Kidney (tissue), 14 donors: Measurements from ENCODE around the gene TOX3. TPM values are rescaled to one million over a fixed set of nuclear protein-coding genes. Genes with fewer than 3 reads are reported as not detected.

Source experiments
- DNase-seq, 5 donors: peaks; one replicate each; pipeline ENCODE4 v3.0.0-alpha.2; 2013 to 2020
- FAIRE-seq: peaks from 2 replicates; lab custom pipeline; 2012; peaks lifted over from hg19 to GRCh38; lab: Jason Lieb, UNC
- H3K27ac ChIP-seq, 2 donors: one replicate each; pipeline ENCODE4 v1.7.0; 2013; ENCODE audit warnings: low read depth in 2 of 2, low read length in 2 of 2, inconsistent platforms in 1 of 2
- H3K27me3 ChIP-seq: one replicate; pipeline ENCODE4 v1.7.1; 2013; ENCODE audit warnings: low read length, inconsistent platforms; ENCODE audit not compliant: control insufficient read depth, insufficient read depth
- H3K36me3 ChIP-seq, 3 donors: one replicate each; pipeline versions ENCODE4 v1.7.0 to v1.7.1; 2013; ENCODE audit warnings: low read length in 3 of 3, control low read depth in 1 of 3, inconsistent platforms in 1 of 3; ENCODE audit not compliant: insufficient read depth in 3 of 3, control insufficient read depth in 2 of 3
- H3K4me1 ChIP-seq, 3 donors: one replicate each; pipeline versions ENCODE4 v1.7.0 to v1.7.1; 2013; ENCODE audit warnings: low read length in 3 of 3, inconsistent platforms in 1 of 3, low read depth in 1 of 3; ENCODE audit not compliant: control insufficient read depth in 2 of 3, insufficient read depth in 2 of 3
- H3K4me3 ChIP-seq, 3 donors: one replicate each; pipeline versions ENCODE4 v1.7.0 to v1.8.1; 2013; ENCODE audit warnings: low read length in 3 of 3, control low read depth in 1 of 3, inconsistent platforms in 1 of 3
- H3K9ac ChIP-seq, 3 donors: one replicate each; pipeline versions ENCODE4 v1.7.0 to v1.7.1; 2013; ENCODE audit warnings: low read length in 3 of 3, control low read depth in 1 of 3, inconsistent platforms in 1 of 3
- H3K9me3 ChIP-seq, 3 donors: one replicate each; pipeline versions ENCODE4 v1.7.0 to v1.7.1; 2013; ENCODE audit warnings: low read length in 3 of 3, control low read depth in 1 of 3, inconsistent platforms in 1 of 3; ENCODE audit not compliant: control insufficient read depth in 2 of 3, insufficient read depth in 1 of 3
- CTCF ChIP-seq: IDR thresholded peaks from 3 replicates; pipeline ENCODE4 v1.5.1; 2012; ENCODE audit warnings: mild to moderate bottlenecking, moderate library complexity, borderline replicate concordance; ENCODE audit not compliant: insufficient read depth; ENCODE audit errors: extremely low read depth
- intact Hi-C: fragments of 100-400 bp; cut with DNase I; formaldehyde crosslinking; loops from one replicate; pipeline ENCODE4 v1.11.1; 2022
- polyA plus RNA-seq: library from polyadenylated mRNA; stranded (reverse); fragments of 350-450 nt; fragmentation: Illumina TruSeq; extraction: RNeasy Lipid Tissue Mini Kit (QIAGEN cat#74804); gene quantifications from one replicate; pipeline ENCODE4 v1.2.3, GENCODE V29; 2014; ENCODE audit warnings: low read depth, low replicate concordance; ENCODE audit not compliant: insufficient read depth
- total RNA-seq: library from RNA; stranded (reverse); fragmentation: NEBNext Ultra II Directional; extraction: Animal tissue kit (Norgen Biotek cat#: 25700); gene quantifications from one replicate; pipeline ENCODE4 v1.2.1, GENCODE V29; 2021
- donor health status: control.
- donor health status: control.
- donor health status: control.
- donor health status: control.
- donor health status: control.
- donor health status: DM: yes; HTN: yes; CAD: no.
- donor health status: Normal renal cell carcinoma (clear cell type).

The TOX3 gene
- total and polyA plus RNA-seq, 2 donors from 2014 or later: 8.7 to 16.2 TPM

- H3K4me3 ChIP-seq: no peak overlapping the region
- no peak for TF ChIP-seq CTCF
- intact Hi-C loops: no loop called here
- no peaks in the 10 kb centered on the region for H3K4me1 ChIP-seq
- H3K9ac ChIP-seq: no peak overlapping the region
- H3K36me3 ChIP-seq: peaks cover 0 to 5% (median 2%) of the 10 kb centered on the region in 3 donors
- no peaks in the 10 kb centered on the region for H3K27me3 ChIP-seq
- H3K27ac ChIP-seq: no peak overlapping the region
- H3K9me3 ChIP-seq: no peaks in the 10 kb centered on the region
- FAIRE-seq (no peak), DNase-seq (no peak)
Measured at GRCh38 chr16:52434224-52434623, 112.7 kb downstream of the TOX3 start.

GRCh38 chr16:52433643-52434042, 113.3 kb downstream of the TOX3 start:
- H3K4me1 ChIP-seq: no peaks in the 10 kb centered on the region
- intact Hi-C loops: no loop called here
- no peak overlapping the region for H3K4me3 ChIP-seq
- FAIRE-seq (no peak), DNase-seq (no peak)
- no peak overlapping the region for H3K9ac ChIP-seq
- no peaks in the 10 kb centered on the region for H3K9me3 ChIP-seq
- peaks cover 0 to 2% (median 0%) of the 10 kb centered on the region in 3 donors for H3K36me3 ChIP-seq
- H3K27ac ChIP-seq: no peak overlapping the region
- no peaks in the 10 kb centered on the region for H3K27me3 ChIP-seq
- no peak for TF ChIP-seq CTCF

GRCh38 chr16:52424591-52424990, 122.4 kb downstream of the TOX3 start:
- Histone ChIP-seq H3K9me3 (no peaks in the 10 kb centered on the region), H3K9ac (no peak overlapping the region), H3K27me3 (no peaks in the 10 kb centered on the region), H3K27ac (no peak overlapping the region), H3K36me3 (no peaks in the 10 kb centered on the region), H3K4me1 (no peaks in the 10 kb centered on the region), H3K4me3 (no peak overlapping the region)
- intact Hi-C loops: loop anchor here (10.0 kb wide), 1 partner anchor 60 kb away; no protein-coding TSS in a partner anchor
- no peak for DNase-seq
- TF ChIP-seq CTCF: no peak
- FAIRE-seq: no peak

- no peak for FAIRE-seq
- H3K4me3 ChIP-seq: no peak overlapping the region
- no peak overlapping the region for H3K27ac ChIP-seq
- DNase-seq: peak in 1 of 5 donors; percentile 14
- H3K9me3 ChIP-seq: no peaks in the 10 kb centered on the region
- no peak for TF ChIP-seq CTCF
- H3K36me3 ChIP-seq: no peaks in the 10 kb centered on the region
- intact Hi-C loops: loop anchor here (10.0 kb wide), 1 partner anchor 62 kb away; no protein-coding TSS in a partner anchor
- H3K9ac ChIP-seq: no peak overlapping the region
- no peaks in the 10 kb centered on the region for H3K27me3 ChIP-seq
- H3K4me1 ChIP-seq: no peaks in the 10 kb centered on the region
Measured at GRCh38 chr16:52422307-52422706, 124.6 kb downstream of the TOX3 start.
